ENCODE data around the gene NDUFS2. TPM values are rescaled to one million over a fixed set of nuclear protein-coding genes. Genes with fewer than 3 reads are reported as not detected.

The NDUFS2 gene
- total and polyA plus RNA-seq, 10 of the 15 experiments (the other 5 are each of a cell fraction or from before 2014, with no cell fraction given): 66.5 to 215 (median 148) TPM

GRCh38 chr1:161241682-161242081 is 39.5 kb downstream of the NDUFS2 start:
- ChIA-PET POLR2A (interaction anchor here (0.5 to 0.6 kb wide), 2 partner anchors 21 to 29 kb away, joined by 3 to 7 read pairs; no protein-coding TSS in a partner anchor), CTCF (no interaction called here)

GRCh38 chr1:161242313-161242712 is 40.1 kb downstream of the NDUFS2 start:
- H3K9me3 ChIP-seq (replicated peaks; ENCODE audit: control insufficient read depth, insufficient read depth, low read length): no peaks in the 10 kb centered on the region
- WGBS (ENCODE audit: insufficient coverage, insufficient replicate concordance, low lambda C conversion rate, missing lambda C conversion rate): 0% methylated on average over 2 of the region's 2 CpGs
- ChIA-PET RAD21 (ENCODE audit: unreplicated experiment) (no interaction called here), CTCF (no interaction called here), POLR2A (no interaction called here), SMC1A (ENCODE audit: uncharacterized antibody, unreplicated experiment) (no interaction called here)
- in situ Hi-C loops (cut with MboI) (no loop called here), intact Hi-C loops (cut with micrococcal nuclease; ENCODE audit: unreplicated experiment) (no loop called here)
- H4K20me1 ChIP-seq (ENCODE audit: control insufficient read depth, insufficient read depth): no peaks in the 10 kb centered on the region
- no peak overlapping the region for H3K27ac ChIP-seq (ENCODE audit: control insufficient read depth, insufficient read depth)
- no peak overlapping the region for H3K9ac ChIP-seq (ENCODE audit: control insufficient read depth, insufficient read depth, low read length)
- no peaks in the 10 kb centered on the region for H3K79me2 ChIP-seq (ENCODE audit: control insufficient read depth, insufficient read depth, low read length)
- no peak overlapping the region for H3K4me2 ChIP-seq (ENCODE audit: control insufficient read depth, insufficient read depth)
- no peaks in the 10 kb centered on the region for H3K4me1 ChIP-seq (ENCODE audit: control insufficient read depth, insufficient read depth, low read length)
- H3K36me3 ChIP-seq (ENCODE audit: control insufficient read depth in 2 of 2, insufficient read depth in 2 of 2, low read length in 1 of 2): no peaks in the 10 kb centered on the region
- no peaks in the 10 kb centered on the region for H3K27me3 ChIP-seq (replicated peaks in 1 of 2; ENCODE audit: control insufficient read depth in 2 of 2, insufficient read depth in 2 of 2, low read length in 1 of 2)
- H3K4me3 ChIP-seq: no peak overlapping the region
- TF ChIP-seq HDGF (IDR thresholded peaks at IDR 0.05): no peak
- no peak for TF ChIP-seq ZBTB40 (IDR thresholded peaks at IDR 0.05; ENCODE audit: borderline replicate concordance)
- TF ChIP-seq TCF12 (IDR thresholded peaks at IDR 0.05; ENCODE audit: low read depth, low read length): no peak
- TF ChIP-seq EED (IDR thresholded peaks at IDR 0.05; ENCODE audit: low read depth): no peak
- TF ChIP-seq MTA2 (IDR thresholded peaks at IDR 0.05; ENCODE audit: low read depth): no peak
- TF ChIP-seq JUNB (IDR thresholded peaks at IDR 0.05): no peak
- TF ChIP-seq BRCA1 (IDR thresholded peaks at IDR 0.05; ENCODE audit: low read depth, low read length): no peak
- DNase-seq (ENCODE audit: low read depth, low spot score): no peak
- no peak for FAIRE-seq
- H2AFZ ChIP-seq (ENCODE audit: control insufficient read depth, low read depth, low read length): no peak overlapping the region
- no peak for ATAC-seq
- BruUV-seq (replicated peaks): no TSS peak

More at GRCh38 chr1:161241682-161242081, 39.5 kb downstream of the NDUFS2 start:
- 46% methylated on average over 3 of the region's 3 CpGs for WGBS (ENCODE audit: insufficient coverage, insufficient replicate concordance, low lambda C conversion rate, missing lambda C conversion rate)
- intact Hi-C loops (cut with micrococcal nuclease; ENCODE audit: unreplicated experiment): no loop called here
- H4K20me1 ChIP-seq (ENCODE audit: control insufficient read depth, insufficient read depth): no peaks in the 10 kb centered on the region
- RAD21 ChIA-PET (ENCODE audit: unreplicated experiment): no interaction called here
- no peaks in the 10 kb centered on the region for H3K4me1 ChIP-seq (ENCODE audit: control insufficient read depth, insufficient read depth, low read length)
- in situ Hi-C loops (cut with MboI): no loop called here
- no peak for FAIRE-seq
- H3K4me2 ChIP-seq (ENCODE audit: control insufficient read depth, insufficient read depth): no peak overlapping the region
- no peaks in the 10 kb centered on the region for H3K79me2 ChIP-seq (ENCODE audit: control insufficient read depth, insufficient read depth, low read length)
- no peak for DNase-seq (ENCODE audit: low read depth, low spot score)
- no peak for TF ChIP-seq TCF7 (IDR thresholded peaks at IDR 0.05; ENCODE audit: borderline replicate concordance)
- no peak overlapping the region for H3K27ac ChIP-seq (ENCODE audit: control insufficient read depth, insufficient read depth)
- H2AFZ ChIP-seq (ENCODE audit: control insufficient read depth, low read depth, low read length): no peak overlapping the region
- H3K4me3 ChIP-seq: no peak overlapping the region
- no peak overlapping the region for H3K9ac ChIP-seq (ENCODE audit: control insufficient read depth, insufficient read depth, low read length)
- H3K27me3 ChIP-seq (replicated peaks in 1 of 2; ENCODE audit: control insufficient read depth in 2 of 2, insufficient read depth in 2 of 2, low read length in 1 of 2): no peaks in the 10 kb centered on the region
- BruUV-seq (replicated peaks): no TSS peak
- H3K36me3 ChIP-seq (ENCODE audit: control insufficient read depth in 2 of 2, insufficient read depth in 2 of 2, low read length in 1 of 2): no peaks in the 10 kb centered on the region
- ATAC-seq: no peak
- H3K9me3 ChIP-seq (replicated peaks; ENCODE audit: control insufficient read depth, insufficient read depth, low read length): no peaks in the 10 kb centered on the region
- SMC1A ChIA-PET (ENCODE audit: uncharacterized antibody, unreplicated experiment): no interaction called here
